GM18526 (cell line): ENCODE measurements around the gene C4orf50.

ENCODE experiments used
- POLR2A ChIP-seq: IDR thresholded peaks from 3 replicates; pipeline ENCODE4 v1.6.1; 2011; ENCODE audit not compliant: insufficient read length; ENCODE audit errors: extremely low read depth

The C4orf50 gene

DNA sequence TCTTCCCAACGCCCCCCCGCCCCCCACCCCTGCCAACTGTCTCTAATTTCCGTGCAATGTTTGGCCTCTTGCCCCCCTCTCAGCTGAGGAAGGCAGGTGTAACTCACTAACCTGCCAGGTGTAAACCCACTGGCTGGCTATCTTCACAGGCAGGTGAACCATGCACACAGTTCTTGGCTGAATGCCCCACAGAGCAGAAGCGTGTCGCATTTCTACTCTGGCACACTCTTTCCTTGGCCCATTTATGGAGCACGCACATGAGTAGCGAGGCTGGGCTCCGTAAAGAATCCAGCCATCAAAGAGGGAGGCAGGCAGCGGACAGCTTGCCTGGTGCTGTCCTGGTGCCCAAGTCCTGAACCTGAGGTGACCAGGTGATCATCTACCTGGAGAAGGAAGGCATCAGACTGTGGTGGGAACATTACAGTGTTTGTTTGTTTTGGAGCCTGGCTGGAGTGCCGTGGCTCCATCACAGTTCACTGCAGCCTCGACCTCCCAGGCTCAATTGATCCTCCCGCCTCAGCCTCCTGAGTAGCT, 86.1 kb downstream of the C4orf50 start:
- no peak for TF ChIP-seq POLR2A

DNA sequence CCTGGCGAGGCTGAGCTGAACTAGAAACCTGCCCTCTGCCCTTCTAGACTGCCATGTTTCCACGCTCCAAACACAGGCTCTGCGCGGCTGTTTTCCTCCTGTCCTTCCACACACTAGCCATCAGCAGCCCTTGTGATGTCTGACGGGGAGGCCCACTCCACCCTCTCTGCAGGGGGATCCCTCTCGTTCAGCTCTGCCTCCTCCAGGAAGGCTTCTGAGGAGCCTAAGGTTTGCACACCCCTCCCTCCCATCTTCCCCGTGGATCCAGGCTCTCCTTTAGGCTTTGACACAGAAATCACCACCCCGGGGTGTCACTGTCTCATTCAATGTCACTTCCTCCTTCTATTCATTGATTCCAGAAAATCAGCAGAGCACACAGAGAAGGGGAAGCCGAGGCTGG, 86.7 kb downstream of the C4orf50 start:
- TF ChIP-seq POLR2A = no peak

GRCh38 chr4:5930876-5931275, 87.4 kb downstream of the C4orf50 start:
- no peak for TF ChIP-seq POLR2A

DNA sequence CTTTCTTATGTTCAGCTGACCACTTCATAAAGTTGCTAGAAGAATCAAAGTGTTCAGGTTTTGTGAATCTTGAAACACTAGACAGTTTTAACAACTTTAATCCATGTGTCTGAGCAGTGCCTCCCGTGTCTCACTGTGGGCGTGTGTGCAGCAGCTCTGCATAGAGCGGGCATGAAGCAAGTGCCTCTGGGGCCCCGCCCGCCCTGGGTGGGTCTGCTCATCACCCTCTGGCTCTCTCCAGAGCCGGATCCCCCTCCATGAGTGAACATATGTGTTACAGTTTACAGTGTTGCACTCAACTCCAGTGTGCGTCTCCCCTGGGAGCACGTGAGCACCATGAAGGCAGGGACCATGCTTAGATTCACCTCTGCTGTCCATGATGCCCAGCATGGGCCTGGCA, 87.8 kb downstream of the C4orf50 start:
- TF ChIP-seq POLR2A = no peak

DNA sequence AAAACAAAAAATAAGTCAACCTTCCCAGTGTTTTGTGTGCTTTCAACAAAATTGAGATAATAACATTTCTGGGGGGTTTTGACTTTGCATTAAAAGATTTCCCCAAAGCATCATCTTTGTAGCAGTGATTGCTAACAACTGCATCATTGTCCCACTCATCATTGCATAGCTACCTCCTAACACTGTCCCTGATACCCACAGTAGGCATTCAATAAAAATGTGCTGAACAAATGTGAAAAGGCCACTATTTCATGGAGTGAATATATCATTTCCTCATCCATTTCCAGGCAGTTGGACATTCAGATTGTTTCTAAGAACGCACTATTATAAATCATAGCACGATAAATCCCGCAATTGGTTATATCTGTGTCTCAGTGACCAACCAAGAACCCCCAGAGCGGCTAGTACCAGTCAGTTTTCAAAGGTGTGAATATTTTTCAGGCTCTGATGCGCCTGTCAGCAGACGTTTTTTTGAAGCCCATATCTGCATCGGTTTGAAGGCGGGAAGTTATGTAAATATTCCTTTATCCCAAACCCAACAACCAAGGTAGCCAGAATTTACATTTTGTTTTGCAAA, 89.3 kb downstream of the C4orf50 start:
- no peak for TF ChIP-seq POLR2A

DNA sequence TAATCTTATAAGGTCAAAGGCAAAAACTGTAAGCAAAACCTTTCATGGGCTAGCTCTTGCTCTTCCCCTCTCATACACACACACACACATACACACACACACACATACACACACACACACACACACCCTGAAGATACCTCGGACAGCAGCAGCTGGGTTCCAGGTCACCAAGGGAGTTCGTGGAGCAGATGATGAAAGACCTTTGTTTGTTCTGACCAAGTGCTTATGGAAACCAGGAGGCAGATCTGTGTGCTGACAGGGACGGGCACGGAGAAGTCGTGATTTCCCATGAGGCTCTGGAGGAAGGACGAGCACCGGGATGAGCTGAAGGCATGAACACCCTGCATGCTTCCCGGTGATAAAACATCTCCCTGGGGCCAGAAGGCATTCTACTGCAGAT, 90.0 kb downstream of the C4orf50 start:
- no peak for TF ChIP-seq POLR2A

- no peak for TF ChIP-seq POLR2A
Observed at GRCh38 chr4:5927747-5928146, 90.5 kb downstream of the C4orf50 start.

- TF ChIP-seq POLR2A = no peak
Observed at GRCh38 chr4:5927116-5927515, 91.1 kb downstream of the C4orf50 start.

DNA sequence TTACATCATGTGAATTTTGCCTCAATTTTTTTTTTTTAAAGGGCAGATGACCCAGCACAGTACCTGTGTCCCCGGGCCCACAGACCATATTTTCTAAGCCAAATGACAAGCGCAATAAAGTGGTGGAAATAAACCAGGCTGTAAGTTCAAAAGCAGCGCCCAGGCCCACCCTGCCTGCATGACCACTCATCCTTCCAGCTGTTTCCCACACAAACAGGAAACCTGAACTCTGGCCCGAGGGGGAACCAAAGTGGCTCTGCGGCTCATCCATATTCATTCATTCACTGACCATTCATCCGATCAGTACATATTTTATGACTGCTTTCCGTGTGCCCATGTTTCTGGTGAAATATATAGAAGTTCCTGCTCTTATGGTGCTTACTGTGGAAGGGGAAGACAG, 91.6 kb downstream of the C4orf50 start:
- no peak for TF ChIP-seq POLR2A

DNA sequence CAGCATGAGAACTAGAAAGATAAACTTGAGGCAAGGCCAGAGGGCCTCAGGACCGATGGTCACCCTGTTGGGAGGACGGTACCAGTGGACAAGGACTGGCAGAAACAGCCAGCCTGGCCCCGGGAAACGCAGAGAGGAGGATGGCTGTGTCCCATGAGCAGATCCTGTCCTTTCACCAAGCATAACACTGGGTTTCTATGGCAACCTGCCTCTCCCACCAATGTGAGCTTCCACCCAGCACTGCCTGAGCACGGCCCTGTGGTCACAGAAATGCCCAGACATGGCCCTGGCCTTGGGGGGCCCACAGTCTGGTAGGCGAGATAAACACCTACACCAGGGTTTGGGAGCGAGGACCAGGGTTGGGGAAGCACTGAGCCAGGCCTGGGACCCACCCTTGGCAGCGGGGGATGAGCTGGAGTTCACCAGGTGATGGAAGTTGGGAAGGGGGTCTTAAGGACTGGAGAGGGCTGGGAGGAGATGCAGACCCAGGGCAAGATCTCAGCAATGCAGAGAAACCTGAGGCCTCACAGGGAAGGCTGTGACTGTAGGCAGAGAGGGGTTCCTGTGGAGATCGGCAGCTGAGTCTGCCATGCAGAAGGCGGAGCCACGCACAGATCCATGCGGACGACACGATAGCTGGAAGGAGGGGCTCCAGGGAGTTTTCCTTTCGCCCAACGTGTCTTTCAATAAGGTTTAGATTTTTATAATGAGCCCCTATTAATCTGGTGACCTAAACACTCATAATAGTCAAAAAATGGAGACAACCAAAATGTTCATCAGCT, 92.6 kb downstream of the C4orf50 start:
- TF ChIP-seq POLR2A = no peak

DNA sequence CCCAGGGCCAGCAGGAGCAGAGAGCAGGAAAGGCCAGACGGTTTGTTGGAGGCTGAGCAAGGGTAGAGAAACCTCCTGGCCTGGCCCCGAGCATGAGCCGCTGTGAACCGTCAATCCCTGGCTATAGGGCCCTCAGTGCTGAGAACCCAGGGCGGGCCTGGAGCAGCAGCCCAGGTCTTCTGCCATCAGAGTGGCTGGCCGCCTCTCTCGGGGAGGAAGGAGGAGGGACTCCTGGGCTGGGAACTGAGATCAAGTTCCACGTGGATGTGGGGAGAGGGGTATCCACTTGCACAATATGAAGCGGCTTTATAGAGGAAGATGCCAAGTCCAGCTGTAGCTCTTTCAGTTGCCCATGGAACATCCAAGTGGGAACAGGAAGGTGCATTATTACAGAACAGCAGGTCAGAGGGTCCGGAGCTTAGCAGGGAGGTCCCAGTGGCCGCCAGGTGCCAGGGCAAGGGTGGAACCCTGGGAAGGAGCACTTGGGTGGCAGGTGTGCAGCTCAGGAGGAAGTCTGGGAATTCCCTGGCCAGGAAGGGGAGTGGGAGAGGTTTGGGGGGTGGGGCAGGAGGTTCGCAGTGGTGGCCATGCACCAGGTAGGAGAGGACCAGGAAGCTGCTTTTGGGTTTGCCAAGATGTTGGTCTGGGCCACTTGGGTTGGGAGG, 93.6 kb downstream of the C4orf50 start:
- TF ChIP-seq POLR2A = no peak

- no peak for TF ChIP-seq POLR2A
Observed at GRCh38 chr4:5923376-5923775, 94.9 kb downstream of the C4orf50 start.

GRCh38 chr4:5922556-5922955, 95.7 kb downstream of the C4orf50 start:
- TF ChIP-seq POLR2A = no peak

GRCh38 chr4:5921981-5922380, 96.2 kb downstream of the C4orf50 start:
- no peak for TF ChIP-seq POLR2A

DNA sequence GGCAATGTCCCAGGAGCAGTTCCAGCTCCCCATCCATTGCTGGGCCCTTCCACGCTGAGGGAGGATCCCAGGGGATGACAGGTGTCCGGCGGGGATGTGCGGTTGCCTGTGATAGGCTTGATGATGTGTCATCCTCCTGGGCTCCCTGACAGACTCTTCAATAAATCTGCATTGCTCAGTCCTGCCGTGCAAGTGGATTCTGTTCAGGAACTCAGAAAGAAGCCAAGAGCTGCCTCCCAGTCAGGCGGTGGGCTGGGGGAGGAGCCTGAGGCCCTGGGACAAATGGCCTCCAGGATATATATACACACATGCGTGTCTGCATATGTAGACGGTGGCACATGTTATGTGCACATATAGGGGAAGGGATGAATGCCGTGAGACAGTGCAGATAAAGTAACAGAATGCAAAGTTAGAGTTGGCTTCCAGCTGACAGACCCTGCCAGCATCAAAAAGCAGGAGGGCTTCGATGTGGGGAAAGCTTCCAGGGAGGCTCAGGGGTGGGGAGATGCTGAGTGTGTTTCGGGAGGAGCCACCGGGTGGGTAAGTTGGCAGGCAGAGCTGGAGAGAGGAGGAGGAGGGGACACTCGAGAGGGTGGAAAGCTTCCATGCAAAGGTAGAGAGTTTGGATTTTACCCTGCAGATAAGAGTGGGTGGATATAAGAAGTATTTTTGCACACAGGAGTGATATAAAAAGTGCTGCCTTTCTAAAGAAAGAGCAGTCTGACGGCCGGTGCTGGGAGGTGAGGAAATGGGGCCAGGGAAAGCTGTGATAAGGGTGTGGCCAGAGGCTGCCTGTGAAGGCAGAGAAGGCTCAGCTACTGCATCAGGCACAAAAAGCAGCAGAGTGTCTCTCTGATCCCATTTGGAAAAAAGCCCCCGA, 96.9 kb downstream of the C4orf50 start:
- TF ChIP-seq POLR2A = no peak
